IPS-18c (cell line): ENCODE results near the gene CYLD.

Source experiments
- H3K4me3 ChIP-seq: 2 replicates; pipeline ENCODE4 v1.7.0; 2013; ENCODE audit warnings: low read depth, mild to moderate bottlenecking, low read length, moderate library complexity; ENCODE audit not compliant: insufficient read depth
- H3K9me3 ChIP-seq: one replicate; pipeline ENCODE4 v1.6.1; 2013; ENCODE audit warnings: mild to moderate bottlenecking, low read length, moderate library complexity; ENCODE audit not compliant: control insufficient read depth, insufficient read depth

CYLD gene

GRCh38 chr16:50841081-50841886 lies 99.4 kb downstream of the CYLD start:
- H3K4me3 ChIP-seq = peak overlapping the region; percentile 35
- no peaks in the 10 kb centered on the region for H3K9me3 ChIP-seq

GRCh38 chr16:50842013-50842505 lies 100.2 kb downstream of the CYLD start:
- no peak overlapping the region for H3K4me3 ChIP-seq
- H3K9me3 ChIP-seq = no peaks in the 10 kb centered on the region

GRCh38 chr16:50842589-50842988 lies 100.7 kb downstream of the CYLD start:
- no peak overlapping the region for H3K4me3 ChIP-seq
- no peaks in the 10 kb centered on the region for H3K9me3 ChIP-seq

- Histone ChIP-seq H3K9me3 (no peaks in the 10 kb centered on the region), H3K4me3 (no peak overlapping the region)
Measured at GRCh38 chr16:50844840-50845239, 103.0 kb downstream of the CYLD start.

- Histone ChIP-seq H3K9me3 (no peaks in the 10 kb centered on the region), H3K4me3 (no peak overlapping the region)
Measured at GRCh38 chr16:50845296-50845695, 103.4 kb downstream of the CYLD start.

- Histone ChIP-seq H3K4me3 (no peak overlapping the region), H3K9me3 (no peaks in the 10 kb centered on the region)
Measured at GRCh38 chr16:50846511-50846910, 104.6 kb downstream of the CYLD start.

- Histone ChIP-seq H3K4me3 (no peak overlapping the region), H3K9me3 (no peaks in the 10 kb centered on the region)
Measured at GRCh38 chr16:50847166-50847565, 105.3 kb downstream of the CYLD start.

GRCh38 chr16:50848755-50849514 lies 107.0 kb downstream of the CYLD start:
- no peak overlapping the region for H3K4me3 ChIP-seq
- peaks cover 2% of the 10 kb centered on the region for H3K9me3 ChIP-seq
